GM18870 (cell line): ENCODE measurements around the gene CHD2.
A peak's percentile ranks its signal among the peaks of the same experiment; 100 is the strongest.

Experiments used
- ATAC-seq: cut with Tn5 transposase; IDR thresholded peaks from one replicate; pipeline ENCODE4 v1.9.1; 2021; ENCODE audit warnings: moderate library complexity; ENCODE audit not compliant: unreplicated experiment

Gene CHD2

DNA sequence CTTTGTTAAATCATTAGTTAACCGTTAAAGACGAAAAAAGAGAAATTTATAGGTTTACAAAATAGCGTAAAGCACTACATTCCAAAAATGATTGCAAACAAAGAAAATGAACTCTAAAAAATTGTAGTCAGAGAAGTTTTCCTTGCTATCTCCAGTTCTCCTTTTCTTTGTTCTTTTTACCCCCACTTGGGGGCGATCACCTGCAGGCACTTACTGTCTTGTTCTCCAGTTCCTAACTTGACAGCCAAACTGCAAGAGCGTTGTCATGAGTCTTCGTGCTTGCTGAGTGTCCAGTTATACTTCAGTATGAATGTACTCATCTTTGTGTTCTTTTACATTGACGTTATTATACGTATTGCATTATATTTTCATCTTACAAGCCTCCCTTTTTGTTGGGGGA is 54.5 kb downstream of the CHD2 start:
- no peak for ATAC-seq

DNA sequence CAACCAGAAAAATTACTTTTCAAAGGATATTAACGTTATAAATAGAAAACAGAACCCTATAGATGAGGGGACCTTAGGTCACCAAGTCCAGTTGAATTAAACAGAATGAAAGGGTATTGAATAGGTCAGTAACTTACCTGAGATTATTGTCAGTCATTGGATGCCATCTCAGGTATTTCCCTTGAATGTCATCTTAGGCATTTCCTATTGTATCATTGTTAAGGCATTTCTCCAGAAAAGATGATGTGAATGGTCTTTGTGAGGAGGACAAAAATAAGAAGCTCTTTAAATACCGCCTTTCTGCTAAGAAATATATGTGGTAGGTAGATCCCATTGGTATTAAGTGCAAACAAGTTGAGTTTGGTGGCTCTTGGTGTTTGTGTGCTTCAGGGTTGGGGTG is 55.6 kb downstream of the CHD2 start:
- no peak for ATAC-seq

DNA sequence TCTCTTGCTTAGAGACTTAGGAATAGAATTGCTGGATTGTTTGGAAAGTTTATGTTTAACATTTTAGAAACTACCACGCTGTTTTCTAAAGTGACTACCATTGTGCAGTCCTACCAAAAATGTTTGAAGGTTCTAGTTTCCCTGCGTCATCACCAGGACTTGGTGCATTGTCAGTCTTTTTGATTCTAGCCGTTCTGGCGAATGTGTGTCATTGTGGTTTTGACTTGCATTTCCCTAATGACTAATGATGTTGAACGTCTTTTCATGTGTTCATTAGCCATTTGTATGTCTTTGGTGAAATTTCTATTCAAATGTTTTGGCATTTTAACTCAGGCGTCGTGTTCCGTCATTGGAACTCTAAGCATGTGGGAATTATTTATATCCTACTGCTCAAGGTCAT is 58.0 kb downstream of the CHD2 start:
- no peak for ATAC-seq

DNA sequence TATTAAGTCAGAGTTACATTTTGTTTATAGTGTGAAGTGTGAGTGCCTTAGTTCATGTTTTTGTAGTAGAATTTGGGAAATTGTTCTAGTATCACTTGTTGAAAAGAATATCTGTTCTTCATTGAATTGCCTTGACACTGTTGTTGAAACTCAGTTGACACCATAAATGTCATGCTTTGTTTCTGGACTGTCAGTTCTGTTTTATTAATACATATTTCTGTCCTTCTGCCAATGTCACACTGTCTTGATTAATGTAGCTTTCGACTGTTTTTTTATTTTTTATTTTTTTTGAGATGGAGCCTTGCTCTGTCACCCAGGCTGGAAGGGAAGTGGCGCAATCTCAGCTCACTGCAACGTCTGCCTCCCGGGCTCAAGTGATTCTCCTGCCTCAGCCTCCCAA is 59.1 kb downstream of the CHD2 start:
- ATAC-seq, result no peak

DNA sequence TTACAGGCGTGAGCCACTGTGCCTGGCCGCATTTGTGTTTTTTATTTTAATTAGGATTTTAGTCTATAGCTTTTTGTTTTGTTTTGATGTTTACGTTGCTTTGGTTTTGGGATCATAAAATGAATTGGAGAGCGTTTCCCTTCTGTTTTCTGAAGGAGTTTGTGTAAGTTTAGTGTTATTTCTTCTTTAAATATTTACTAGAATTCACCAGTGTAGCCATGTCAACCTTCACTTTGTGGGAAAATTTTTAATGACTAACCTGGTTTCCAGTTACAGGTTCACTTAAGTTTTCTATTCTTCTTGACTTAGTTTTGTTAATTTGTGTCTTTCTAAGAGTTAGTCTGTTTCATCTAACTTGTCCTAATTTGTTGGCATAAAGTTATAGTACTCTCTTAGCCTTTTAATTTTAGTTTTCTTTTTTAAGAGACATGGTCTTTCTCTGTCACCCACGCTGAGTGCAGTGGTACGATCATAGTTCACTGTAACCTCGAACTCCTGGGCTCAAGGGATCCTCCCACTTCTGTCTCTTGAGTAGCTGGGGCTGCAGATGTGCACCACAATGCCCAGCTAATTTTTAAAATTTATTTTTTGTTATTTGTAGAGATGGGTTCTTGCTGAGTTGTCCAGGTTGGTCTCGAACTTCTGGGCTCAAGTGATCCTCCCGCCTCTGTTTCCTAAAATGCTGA is 61.0 kb downstream of the CHD2 start:
- ATAC-seq, result no peak

DNA sequence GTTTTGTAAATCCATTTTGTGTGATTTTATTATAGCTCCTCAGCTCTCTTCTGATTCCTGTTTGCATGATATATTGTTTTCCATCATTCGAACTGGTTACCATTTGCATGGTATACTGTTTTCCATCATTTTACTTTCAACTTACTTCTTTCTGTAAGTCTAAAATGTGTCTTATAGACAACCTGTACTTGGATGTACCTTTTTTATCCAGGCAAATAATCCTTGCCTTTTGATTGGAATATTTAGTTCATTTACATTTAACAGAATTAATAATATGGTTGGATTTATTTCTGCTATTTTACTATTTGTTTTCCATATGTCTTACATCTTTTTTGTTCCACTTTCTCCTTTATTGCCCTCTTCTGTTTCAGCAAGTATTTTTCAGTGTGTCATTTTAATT is 62.8 kb downstream of the CHD2 start:
- ATAC-seq, result no peak

DNA sequence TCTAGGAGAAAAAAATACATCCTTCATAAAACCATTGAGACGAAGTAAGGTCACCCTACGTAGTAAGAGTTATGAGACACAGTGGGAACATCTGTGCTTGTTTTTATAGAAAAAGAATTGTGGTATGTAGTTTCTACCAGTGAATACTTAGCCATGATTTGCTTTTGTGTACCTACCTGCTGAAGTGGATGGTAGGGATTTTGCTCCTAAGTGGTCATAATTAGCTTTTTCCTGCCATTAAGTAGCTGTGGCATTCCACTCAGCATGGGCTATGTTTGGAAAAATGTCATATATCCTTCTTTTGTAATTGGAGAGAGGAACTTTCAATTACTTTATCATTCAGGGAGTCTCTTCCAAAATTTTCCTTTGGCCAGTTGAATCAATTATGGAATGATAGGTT is 63.7 kb downstream of the CHD2 start:
- no peak for ATAC-seq

DNA sequence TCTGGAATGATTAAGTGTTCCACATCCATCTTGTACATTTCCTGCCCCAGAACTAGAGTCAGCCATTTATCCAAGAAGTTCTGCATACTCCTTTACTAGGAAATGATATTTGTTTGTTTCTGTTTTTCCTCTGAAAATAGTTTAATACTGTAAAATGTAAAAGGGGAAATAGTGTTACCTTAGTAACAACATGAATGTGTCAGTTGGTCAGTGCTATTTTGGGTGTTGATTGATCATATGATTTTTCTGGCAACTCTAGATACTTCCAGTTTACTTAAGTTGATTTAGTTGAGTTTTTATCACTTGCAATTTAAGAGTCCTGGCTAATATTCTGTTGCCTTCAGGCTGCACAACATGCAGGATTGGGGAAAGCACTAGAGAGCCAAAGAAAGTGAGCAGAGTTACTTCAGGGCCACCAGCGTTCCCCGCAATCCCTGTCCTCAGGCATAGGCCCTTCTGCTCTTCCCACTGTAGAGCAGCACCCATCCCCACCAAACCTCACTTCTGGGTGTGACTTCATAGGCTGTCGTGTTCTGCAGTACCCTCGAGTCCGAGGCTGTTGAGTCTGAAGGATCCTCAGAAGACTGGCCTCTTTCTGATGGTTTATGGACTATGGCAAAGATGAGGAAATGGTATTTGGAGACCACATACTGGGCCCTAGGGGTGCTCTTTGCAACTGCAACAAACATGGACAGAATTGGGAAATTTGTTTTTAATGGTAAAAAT is 69.0 kb downstream of the CHD2 start:
- no peak for ATAC-seq

DNA sequence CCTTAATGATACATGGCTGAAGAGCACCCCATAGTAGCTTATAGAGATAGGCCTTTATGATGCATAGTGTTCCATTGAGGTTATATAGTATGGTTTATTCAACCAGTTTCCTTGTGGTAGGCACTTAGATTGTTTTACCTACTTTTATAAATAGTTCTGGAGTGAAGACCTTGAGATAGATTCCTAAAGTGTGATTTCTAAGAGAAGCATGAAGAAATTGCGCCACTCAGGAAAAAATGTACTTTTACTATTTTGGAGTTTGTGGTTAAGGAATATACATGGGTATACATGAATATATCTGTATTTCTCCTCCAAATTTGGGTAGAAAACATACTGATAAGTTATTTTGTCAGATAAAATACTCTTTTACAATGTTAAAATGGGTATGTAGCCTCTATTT is 70.5 kb downstream of the CHD2 start:
- no peak for ATAC-seq

DNA sequence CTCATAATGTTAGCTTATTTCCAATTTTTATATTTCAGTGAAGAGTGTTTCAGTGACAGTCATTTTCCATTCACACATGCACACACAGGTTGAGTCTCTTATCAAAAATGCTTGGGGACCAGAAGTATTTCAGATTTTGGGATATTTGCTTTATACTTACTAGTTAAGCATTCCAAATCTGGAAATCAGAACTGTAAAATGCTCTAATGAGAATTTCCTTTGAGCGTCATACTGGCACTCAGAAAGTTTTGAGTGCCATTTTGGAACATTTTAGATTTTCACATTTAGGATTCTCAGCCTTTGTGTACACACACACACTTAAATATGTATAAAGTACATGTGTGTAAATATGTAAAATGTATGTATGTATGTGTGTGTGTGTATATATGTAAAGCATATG is 71.0 kb downstream of the CHD2 start:
- no peak for ATAC-seq

DNA sequence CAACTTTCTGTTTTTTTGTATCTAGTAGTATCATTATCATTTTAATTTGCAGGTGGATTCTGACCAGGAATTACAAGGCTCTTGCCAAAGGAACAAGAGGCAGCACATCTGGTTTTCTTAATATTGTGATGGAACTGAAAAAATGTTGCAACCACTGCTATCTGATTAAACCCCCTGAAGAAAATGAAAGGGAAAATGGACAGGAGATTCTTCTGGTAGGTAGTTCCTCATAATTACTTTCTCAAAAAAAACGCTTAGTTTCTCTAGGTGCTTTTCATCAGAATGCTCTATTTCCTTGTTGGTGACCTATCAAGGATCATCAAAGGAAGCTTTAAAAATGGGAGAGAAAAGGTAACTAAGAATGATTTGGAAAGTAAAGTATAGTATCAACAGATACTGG is 71.6 kb downstream of the CHD2 start:
- no peak for ATAC-seq

DNA sequence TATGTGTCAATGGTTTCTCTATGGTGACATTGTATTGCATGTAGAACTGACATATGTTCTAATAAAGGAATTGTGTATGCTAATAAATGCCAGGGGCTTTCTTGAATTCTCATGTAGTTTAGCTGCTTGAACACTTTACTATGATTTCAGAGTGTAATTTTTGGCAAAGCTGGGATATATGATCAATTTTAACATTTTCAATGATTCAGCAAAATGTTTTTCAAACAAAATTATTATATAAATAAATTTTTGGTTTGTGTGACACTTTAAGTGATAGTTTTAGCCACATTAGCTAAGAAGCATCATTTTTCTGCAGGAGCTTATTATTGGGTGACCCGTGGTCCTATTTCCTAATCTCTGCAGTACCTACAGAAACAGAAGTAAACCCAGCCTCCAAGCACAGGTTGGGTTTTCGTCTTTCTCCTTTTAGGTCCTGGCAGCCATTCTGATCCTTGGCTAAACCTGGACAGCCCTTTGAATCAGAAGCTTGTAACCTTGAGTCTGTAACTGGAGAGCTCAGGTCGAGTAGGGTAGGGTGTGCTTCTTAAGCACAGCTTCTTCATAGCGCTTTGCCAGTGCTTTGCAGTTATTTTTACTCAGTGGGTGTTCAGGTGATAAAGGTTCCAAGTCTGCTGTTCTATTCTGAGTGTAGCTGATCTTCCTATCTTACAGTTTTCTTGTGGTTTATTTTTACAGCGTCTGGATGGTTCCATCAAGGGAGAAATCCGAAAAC is 74.2 kb downstream of the CHD2 start:
- ATAC-seq, result no peak

DNA sequence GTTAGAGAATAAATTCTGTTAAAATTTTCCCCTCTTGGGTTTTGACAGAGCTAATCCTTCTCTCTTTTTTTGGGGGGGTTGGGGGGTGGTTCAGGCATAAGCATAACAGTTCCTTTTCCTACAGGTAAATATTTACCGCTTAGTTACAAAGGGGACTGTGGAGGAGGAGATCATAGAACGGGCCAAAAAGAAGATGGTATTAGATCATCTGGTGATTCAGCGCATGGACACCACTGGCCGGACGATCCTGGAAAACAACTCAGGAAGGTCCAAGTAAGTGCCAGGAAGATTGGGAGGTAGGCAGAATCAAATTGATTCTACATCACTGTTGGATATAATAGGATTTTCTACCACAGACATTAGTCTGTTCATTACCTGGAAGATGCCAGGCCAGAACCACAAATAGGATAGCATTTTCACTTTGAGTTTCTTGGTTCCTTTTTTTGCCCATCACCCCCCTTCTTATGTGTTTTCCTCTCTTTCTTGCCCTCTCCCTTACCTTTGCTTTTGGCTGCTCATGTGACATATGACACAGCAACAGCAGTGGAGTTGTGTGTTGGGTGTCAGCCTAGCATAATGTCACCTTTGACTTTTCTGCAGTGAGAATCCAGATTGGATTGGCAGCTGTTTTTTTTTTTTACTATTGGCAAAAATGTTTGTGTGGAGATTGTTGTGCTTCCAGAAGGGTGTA is 79.0 kb downstream of the CHD2 start:
- ATAC-seq, result no peak

DNA sequence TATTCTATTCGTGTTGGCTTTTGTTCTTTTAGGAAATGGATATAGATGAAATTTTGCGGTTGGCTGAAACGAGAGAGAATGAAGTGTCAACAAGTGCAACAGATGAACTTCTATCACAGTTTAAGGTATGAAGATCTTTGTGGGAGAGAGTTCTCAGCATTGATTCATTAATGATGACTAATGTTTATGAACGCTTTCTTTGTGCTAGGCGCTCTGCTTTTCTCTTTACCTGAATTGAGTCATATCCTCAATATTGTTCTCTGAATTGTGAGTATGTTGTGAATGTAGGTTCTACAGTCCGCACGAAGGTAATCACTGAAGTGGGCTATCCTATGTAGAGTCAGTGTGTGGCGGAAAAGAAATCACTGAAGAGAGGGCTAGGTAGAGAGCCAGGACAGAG is 81.2 kb downstream of the CHD2 start:
- ATAC-seq, result no peak

DNA sequence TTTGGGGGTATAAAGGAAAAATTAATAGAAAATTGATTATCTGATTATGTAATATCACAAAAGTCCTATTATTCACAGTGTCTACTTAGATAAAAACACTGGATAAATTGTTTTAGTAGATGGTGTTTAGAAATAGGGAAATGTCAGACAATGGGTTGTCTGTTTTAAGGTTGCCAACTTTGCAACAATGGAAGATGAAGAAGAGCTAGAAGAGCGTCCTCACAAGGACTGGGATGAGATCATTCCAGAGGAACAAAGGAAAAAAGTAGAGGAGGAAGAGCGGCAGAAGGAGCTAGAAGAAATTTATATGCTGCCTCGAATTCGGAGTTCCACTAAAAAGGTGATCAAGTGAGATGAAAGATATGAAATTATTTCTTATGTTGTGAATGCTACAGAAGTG is 84.0 kb downstream of the CHD2 start:
- no peak for ATAC-seq

DNA sequence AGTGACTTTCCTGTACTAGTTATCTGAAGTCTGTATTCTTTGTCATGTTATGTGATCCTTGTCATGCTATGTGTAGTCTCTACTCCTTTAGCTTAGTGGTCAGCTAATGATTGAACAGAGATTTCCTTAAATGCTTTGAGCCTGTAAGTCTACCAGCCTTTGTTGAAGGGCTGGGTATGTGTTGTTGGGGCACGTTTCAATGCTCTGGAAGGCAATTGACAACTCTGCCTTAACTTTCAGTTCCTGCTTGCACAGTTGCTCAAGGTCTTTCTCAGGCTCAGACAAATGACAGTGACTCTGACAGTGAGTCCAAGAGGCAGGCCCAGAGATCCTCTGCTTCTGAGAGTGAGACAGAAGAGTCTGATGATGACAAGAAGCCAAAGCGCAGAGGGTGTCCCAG is 89.3 kb downstream of the CHD2 start:
- ATAC-seq, result peak; percentile 70

DNA sequence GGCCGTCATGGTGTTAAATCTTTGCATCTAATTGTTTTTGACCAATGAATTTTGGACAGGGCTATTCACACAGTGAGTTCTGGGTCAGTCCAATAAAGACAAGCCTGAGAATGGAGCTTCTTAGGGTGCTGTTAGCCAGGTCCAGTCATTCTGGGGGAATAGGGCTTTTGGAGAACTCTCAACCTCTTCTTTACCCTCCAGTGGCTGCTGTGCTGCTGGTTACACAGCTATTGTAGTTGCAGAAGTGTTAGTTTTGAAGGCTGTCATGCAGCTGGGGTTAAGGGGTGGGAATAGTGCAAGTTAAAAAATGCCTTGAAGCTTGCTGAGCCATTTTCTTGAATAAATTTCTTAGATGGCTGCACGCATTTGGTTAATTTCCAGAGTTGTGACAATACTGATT is 89.9 kb downstream of the CHD2 start:
- ATAC-seq, result no peak

DNA sequence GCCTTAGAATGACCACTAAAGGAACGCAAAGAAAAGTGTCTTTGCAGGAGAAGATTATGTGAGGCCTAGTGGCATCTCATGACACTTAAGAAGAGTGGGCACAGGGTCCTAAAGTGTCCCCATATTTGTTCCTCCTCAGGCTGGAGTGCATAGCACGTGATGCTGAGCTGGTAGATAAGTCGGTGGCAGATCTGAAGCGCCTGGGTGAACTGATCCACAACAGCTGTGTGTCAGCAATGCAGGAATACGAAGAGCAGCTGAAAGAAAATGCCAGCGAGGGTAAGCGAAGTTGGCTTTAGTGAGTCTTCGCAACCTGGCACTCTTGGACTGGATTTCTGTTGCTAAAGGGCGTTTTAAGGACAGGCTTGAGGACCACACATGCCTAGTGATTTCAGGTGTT is 92.6 kb downstream of the CHD2 start:
- ATAC-seq, result no peak

DNA sequence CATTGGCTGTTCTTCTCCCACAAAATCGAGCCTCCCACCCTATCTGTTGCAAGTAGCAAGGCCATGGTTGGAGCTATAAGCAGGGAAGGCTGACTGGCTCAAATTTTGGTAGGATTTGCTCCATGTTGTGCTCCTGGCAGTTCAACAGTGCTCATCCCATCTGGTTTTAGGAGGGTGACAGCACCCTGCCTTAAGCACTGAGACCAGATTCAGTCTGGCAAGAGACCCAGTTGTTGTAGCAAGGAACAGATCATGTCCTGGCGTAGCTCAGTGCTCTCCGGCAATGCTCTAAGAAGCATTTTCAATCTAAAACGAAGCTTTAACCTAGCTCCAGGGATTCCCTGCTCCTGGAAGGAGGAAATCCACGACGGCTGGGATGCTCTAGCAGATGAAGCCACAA is 97.7 kb downstream of the CHD2 start:
- no peak for ATAC-seq

DNA sequence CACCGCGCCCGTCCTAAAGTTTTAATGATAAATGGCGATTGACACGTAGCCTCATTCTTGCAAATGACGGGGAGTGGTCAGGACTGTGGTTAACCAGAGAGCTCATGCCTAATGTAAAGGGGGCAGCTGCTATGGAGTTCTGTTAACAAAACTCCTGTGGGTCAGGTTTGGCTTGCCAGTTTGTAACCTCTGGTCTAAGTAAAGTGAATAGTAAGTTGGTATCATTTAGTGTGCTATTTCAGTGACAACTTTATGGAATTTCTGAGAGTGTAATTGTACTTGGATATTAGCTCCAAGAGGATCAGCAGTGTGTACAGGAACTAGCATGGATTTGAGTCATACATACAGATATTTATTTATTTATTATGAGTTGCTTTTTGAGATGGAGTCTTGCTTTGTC is 101.0 kb downstream of the CHD2 start:
- no peak for ATAC-seq

DNA sequence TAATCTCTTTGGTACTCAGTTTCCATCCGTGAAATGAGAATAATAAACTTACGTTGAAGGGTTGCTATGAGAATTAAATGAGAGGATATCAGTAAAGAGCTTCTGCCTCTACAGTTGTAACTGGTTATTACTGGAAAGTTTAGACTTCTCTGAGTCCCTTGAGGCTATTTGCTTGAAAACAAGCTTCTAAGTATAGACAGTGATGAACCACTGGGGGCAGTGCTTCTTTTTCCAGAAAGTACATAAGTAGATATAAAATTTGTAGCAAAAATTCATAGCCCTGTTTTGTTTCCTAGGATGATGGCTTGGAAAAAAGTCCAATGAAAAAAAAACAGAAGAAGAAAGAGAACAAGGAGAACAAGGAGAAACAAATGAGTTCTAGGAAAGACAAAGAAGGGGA is 101.8 kb downstream of the CHD2 start:
- ATAC-seq, result no peak

DNA sequence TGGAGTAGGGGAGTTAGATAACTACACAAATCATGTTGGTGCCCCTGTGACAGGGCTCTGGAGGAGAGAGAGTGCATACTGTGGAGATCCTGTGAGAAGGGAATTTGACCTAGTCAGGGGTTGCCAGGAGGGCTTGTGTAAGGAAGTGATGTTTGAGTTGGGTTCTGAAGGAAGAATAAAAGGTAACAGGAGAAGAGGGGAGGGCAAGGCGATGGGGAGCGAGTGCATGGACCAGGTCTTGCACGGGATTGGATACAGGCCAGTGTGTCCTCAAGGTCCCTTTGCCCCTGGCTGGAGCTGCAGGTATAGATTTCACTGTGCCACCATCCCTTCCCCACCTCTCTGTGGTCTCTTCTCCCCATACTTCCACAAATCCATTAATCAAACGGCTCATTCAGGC is 105.0 kb downstream of the CHD2 start:
- no peak for ATAC-seq
